Measurements from ENCODE around the gene KEL.

Gene KEL

GRCh38 chr7:142930126-142930730 is 31.9 kb downstream of the KEL start:
- DNase-seq (ENCODE audit: low read depth in 2 of 2): no peak

- DNase-seq (ENCODE audit: low read depth in 2 of 2): no peak
These were observed 34.2 kb downstream of the KEL start for GRCh38 chr7:142927949-142928348.

DNA sequence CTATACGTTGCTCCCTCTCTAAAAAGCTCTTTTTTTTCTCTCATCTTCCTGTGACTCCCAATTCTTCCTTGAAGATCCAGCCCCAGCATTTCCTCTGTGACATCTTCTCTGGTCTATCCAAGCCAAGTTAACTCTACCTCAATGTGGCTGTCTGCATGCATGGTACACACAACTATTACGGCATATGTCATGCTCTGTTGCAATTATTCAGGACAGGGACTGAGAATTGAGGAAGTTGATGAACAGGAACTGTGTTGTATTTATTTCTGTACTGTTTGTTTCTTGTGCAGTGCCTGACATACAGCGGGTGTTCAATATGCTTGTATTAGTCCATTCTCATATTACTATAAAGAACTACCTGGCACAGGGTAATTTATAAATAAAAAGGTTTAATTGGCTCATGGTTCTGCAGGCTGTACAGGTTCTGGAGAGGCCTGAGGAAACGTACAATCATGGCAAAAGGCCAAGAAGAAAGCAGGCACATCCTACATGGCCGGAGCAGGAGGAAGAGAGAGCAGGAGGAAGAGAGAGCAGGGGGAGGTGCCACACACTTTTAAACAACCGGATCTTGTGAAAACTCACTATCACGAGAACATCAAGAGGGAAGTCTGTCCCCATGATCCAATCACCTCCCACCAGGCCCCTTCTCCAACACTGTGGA is 34.9 kb downstream of the KEL start:
- DNase-seq (ENCODE audit: low read depth in 2 of 2): no peak

DNA sequence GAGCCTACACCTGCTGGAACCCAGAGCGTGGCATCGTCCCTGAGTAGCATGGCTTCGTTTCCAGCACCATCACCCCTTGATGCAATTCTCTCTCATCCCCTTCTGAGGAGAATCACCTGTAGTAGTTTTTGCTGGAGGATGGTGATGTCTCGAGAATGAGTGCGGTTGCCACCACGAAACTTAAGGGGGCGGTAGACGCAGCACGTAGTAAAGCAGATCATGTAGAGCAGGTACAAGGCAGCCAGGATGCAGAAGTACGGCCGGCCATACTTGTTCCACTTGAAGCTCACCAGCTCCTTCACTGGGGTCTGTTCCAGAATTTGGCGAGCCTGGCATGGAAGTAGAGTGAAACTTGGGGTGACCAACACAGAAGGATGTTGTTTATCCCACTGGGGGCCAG is 36.8 kb downstream of the KEL start:
- no peak for DNase-seq (ENCODE audit: low read depth in 2 of 2)

DNA sequence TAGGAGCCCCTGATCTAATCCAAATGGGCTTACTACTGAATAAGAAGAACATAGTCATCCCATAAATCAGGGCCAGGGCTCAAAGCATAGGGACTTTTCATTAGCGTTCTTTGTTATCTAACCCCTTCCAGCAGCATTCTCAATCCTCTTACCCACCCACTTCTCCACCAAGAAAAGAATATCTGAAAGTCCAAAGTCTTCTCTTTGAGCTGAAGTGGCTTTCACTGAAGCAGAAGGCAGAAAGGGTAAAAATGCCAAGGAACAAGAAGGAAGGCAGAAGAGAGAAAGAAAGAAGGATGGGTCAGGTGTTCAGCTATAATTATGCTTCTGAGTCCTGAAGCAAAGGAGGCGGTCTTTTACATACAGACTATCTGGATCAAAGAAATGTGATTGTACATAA is 38.8 kb downstream of the KEL start:
- no peak for DNase-seq (ENCODE audit: low read depth in 2 of 2)

GRCh38 chr7:142919656-142920055 is 42.5 kb downstream of the KEL start:
- DNase-seq (ENCODE audit: low read depth in 2 of 2): no peak

DNA sequence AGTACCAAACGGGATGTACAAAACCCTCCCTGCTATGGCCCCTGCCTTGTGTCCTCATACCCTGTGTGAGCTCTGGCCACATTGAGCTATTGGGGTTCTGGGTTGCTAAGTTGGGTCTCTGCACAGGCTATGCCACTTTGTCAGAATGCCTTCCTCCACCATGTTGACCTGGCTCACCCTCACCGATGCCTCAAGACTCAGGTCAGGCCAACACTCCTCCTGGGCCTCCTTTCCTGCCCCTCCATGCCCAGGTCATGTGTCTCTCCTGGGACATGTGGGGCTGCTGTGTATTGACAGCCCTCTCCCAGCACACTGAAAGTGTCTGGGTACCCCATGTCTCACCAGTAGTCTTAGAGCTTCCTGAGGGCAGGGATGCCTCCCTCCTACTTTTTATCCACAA is 43.3 kb downstream of the KEL start:
- no peak for DNase-seq (ENCODE audit: low read depth in 2 of 2)

- DNase-seq (ENCODE audit: low read depth in 2 of 2): no peak
These were observed 44.7 kb downstream of the KEL start for GRCh38 chr7:142917447-142917846.

- no peak for DNase-seq (ENCODE audit: low read depth in 2 of 2)
These were observed 45.7 kb downstream of the KEL start for GRCh38 chr7:142916508-142916907.

- no peak for DNase-seq (ENCODE audit: low read depth in 2 of 2)
These were observed 46.8 kb downstream of the KEL start for GRCh38 chr7:142915315-142915714.

GRCh38 chr7:142914121-142914520 is 48.0 kb downstream of the KEL start:
- no peak for DNase-seq (ENCODE audit: low read depth in 2 of 2)

DNA sequence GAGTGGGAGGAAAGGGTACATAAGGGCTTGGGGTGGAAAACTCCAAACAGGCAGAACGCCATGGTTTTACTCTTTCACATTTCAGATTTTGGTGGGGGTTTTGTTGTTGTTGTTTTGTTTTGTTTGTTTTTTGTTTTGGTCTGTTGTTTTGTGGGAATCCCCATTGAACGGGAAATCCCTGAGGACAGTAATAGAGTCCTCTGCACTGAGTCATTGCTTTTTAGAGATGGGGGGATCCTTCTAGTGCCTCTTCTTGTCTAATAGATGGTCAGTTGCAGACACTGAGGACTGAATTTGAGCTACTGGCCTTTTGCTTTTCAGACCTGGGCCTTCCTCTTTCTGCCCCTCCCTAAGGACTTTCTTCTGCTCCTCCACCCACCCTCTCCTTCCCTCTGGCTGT is 48.6 kb downstream of the KEL start:
- no peak for DNase-seq (ENCODE audit: low read depth in 2 of 2)

DNA sequence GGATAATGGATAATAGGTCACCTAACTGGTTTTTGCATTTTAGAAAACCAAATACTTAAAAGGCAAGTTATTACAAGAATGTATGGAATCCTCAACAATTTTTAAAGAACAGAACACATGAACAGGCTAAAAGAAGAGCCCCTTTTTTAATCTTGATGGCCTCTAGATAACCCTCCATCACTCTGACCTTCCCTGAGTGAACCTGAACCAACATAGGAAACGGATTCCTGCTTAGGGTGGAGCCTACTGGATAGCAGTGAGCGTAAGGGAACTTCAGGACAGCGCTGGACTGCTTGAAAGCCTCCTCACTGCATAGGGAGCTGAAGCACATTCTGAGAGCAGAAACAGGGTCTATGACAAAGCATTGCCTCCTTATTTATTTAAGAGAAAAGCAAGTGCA is 49.1 kb downstream of the KEL start:
- DNase-seq (ENCODE audit: low read depth in 2 of 2): no peak

GRCh38 chr7:142910481-142910880 is 51.7 kb downstream of the KEL start:
- DNase-seq (ENCODE audit: low read depth in 2 of 2): no peak

GRCh38 chr7:142910031-142910433 is 52.1 kb downstream of the KEL start:
- DNase-seq (ENCODE audit: low read depth in 2 of 2): no peak

DNA sequence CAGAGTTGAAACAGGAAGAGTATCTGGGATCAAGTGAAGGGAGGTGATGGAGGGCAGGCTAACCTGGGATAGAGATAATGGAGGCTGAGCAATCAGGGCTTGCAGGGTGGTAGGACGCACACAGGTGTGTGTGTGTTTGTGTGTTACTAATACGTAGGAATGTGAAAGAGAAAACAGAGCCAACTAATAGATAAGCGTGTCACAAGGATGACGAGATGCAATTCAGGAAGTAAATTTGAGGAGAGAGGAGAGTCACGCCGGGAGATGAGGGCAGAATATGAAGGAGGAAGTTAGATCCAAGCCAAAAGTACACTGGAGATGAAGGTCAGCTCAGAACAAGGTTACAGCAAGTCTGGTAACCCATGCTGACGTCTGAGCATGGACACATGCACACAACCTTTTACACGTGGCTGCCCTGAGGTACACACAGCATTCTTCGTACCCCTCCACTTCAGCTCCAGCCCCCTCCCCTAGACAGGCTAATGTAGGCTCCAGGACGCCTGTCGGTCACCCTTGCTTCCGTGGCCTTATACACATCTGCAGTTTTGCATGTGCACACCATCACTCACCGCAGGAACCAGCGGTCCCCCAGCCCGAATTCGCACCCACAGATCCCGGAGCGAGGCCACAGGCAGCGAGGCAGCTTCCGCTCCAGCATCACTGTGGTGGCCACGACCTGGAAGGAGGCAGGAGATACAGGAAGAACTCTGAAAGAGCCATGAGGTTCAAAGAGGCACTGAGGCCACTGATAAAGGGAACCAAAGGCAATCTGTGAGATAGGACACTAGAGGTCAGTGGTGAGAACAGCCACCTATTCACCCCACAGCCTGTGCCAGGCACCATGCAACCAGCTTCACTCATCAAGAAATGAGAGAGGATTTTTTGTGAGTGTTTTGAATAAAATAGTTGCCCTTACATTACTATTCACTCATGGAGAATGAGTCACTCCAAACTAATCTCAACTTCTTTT is 53.0 kb downstream of the KEL start:
- DNase-seq (ENCODE audit: low read depth in 2 of 2): no peak

- no peak for DNase-seq (ENCODE audit: low read depth in 2 of 2)
These were observed 53.9 kb downstream of the KEL start for GRCh38 chr7:142908290-142908689.

DNA sequence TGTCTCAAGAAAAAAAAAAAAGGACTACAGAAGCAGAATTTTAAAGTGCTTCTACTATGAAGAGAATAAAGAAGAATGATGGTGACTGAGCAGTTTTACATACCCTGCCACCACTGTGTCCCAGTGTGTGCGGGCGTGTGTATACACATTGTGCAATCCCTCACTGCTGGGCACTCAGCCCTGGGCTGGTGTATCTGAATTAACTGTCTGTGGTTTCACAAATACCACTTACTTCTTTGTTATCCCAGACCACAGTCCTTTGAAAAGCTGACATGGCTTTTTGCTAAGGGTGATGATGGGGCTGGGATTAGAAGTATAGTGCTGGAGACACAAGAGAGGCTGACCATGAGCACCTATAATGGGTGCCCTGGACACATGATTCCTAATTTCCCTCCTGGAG is 55.5 kb downstream of the KEL start:
- DNase-seq (ENCODE audit: low read depth in 2 of 2): no peak

GRCh38 chr7:142905759-142906158 is 56.4 kb downstream of the KEL start:
- no peak for DNase-seq (ENCODE audit: low read depth in 2 of 2)

GRCh38 chr7:142904128-142904527 is 58.0 kb downstream of the KEL start:
- DNase-seq (ENCODE audit: low read depth in 2 of 2): no peak

- no peak for DNase-seq (ENCODE audit: low read depth in 2 of 2)
These were observed 60.5 kb downstream of the KEL start for GRCh38 chr7:142901426-142902259.

GRCh38 chr7:142899661-142900060 is 62.5 kb downstream of the KEL start:
- DNase-seq (ENCODE audit: low read depth in 2 of 2): no peak
